ENCODE measurements around the gene ACTL10. TPM values are rescaled to one million over a fixed set of nuclear protein-coding genes. Genes with fewer than 3 reads are reported as not detected.

The ACTL10 gene
- total RNA-seq, 8 experiments from 2014 or later: 0.36 to 4.4 (median 1.6) TPM

Other genes starting within 250 kb of the ACTL10 start
- 10 to 100 TPM in 1 of 8 experiments, 1 to 10 TPM in 7; 3.3 to 14.4 (median 4.8) TPM for gene SNTA1, start 223.2 kb upstream of the ACTL10 start, total RNA-seq
- gene CBFA2T2, start 176.8 kb upstream of the ACTL10 start, total RNA-seq: 10 to 100 TPM in 7 of 8 experiments, 1 to 10 TPM in 1; 4.1 to 24.5 (median 12.5) TPM
- 1 to 10 TPM in 5 of 8 experiments, under 1 TPM in 3; 0.79 to 3.2 (median 1.3) TPM for gene C20orf144, start 4.6 kb upstream of the ACTL10 start, total RNA-seq
- 10 to 100 TPM; 17.4 to 53.7 (median 25.9) TPM for gene NECAB3, start 7.5 kb downstream of the ACTL10 start, total RNA-seq
- 10 to 100 TPM in 3 of 8 experiments, 1 to 10 TPM in 4, under 1 TPM in 1; 0.86 to 31.2 (median 2.2) TPM for gene E2F1, start 19.4 kb downstream of the ACTL10 start, total RNA-seq
- 1 to 10 TPM in 7 of 8 experiments, under 1 TPM in 1; 0.54 to 6.7 (median 2.3) TPM for gene PXMP4, start 53.4 kb downstream of the ACTL10 start, total RNA-seq
- 1 to 10 TPM in 6 of 8 experiments, under 1 TPM in 2; 0.87 to 3.3 (median 1.2) TPM for gene ZNF341, start 65.1 kb downstream of the ACTL10 start, total RNA-seq
- 10 to 100 TPM; 30.3 to 74.5 (median 54.4) TPM for gene CHMP4B, start 144.4 kb downstream of the ACTL10 start, total RNA-seq

Data from motor neuron (in vitro differentiated cells).